ENCODE measurements around the gene CCNC.

- TF ChIP-seq CTCF (conservative IDR thresholded peaks at IDR 0.05): no peak
- TF ChIP-seq ZFX (IDR thresholded peaks at IDR 0.05): no peak
These were observed 20.9 kb downstream of the CCNC start for GRCh38 chr6:99547526-99547925.

Data from C4-2B (cell line).